Measurements from ENCODE around the gene KPNB1.

Gene KPNB1

GRCh38 chr17:47649153-47649971 is at the start of gene KPNB1:
KPNB1 (plus strand) TSS chr17:47649919; CDS start chr17:47650245, 326 bp downstream.
- DNase-seq = peak; percentile 95 to 96

- DNase-seq = no peak
Measured at GRCh38 chr17:47603830-47604597, 45.7 kb upstream of the KPNB1 start.

GRCh38 chr17:47604598-47604927 is 45.2 kb upstream of the KPNB1 start:
- DNase-seq = no peak

- DNase-seq = no peak
Measured at GRCh38 chr17:47605011-47605410, 44.7 kb upstream of the KPNB1 start.

GRCh38 chr17:47607481-47607880 is 42.2 kb upstream of the KPNB1 start:
- DNase-seq = no peak

GRCh38 chr17:47611372-47612350 is 38.1 kb upstream of the KPNB1 start:
- DNase-seq = no peak

- peak in 1 of 2 experiments; percentile 0 for DNase-seq
Measured at GRCh38 chr17:47615766-47616424, 33.8 kb upstream of the KPNB1 start.

- no peak for DNase-seq
Measured at GRCh38 chr17:47618410-47618809, 31.3 kb upstream of the KPNB1 start.

GRCh38 chr17:47620503-47621245 is 29.0 kb upstream of the KPNB1 start:
- DNase-seq = no peak

- DNase-seq = no peak
Measured at GRCh38 chr17:47621293-47622179, 28.2 kb upstream of the KPNB1 start.

- no peak for DNase-seq
Measured at GRCh38 chr17:47622180-47622549, 27.6 kb upstream of the KPNB1 start.

- DNase-seq = no peak
Measured at GRCh38 chr17:47624727-47625068, 25.0 kb upstream of the KPNB1 start.

- no peak for DNase-seq
Measured at GRCh38 chr17:47628014-47628566, 21.6 kb upstream of the KPNB1 start.

GRCh38 chr17:47629826-47630225 is 19.9 kb upstream of the KPNB1 start:
- no peak for DNase-seq

GRCh38 chr17:47630614-47631013 is 19.1 kb upstream of the KPNB1 start:
- no peak for DNase-seq

GRCh38 chr17:47632991-47633390 is 16.7 kb upstream of the KPNB1 start:
- no peak for DNase-seq

- no peak for DNase-seq
Measured at GRCh38 chr17:47633996-47634395, 15.7 kb upstream of the KPNB1 start.

- DNase-seq = no peak
Measured at GRCh38 chr17:47634870-47635269, 14.8 kb upstream of the KPNB1 start.

- DNase-seq = no peak
Measured at GRCh38 chr17:47635734-47636133, 14.0 kb upstream of the KPNB1 start.

GRCh38 chr17:47636273-47637030 is 13.3 kb upstream of the KPNB1 start:
- no peak for DNase-seq

Measured in NCI-H187 (cell line).